ENCODE measurements around the gene ERAS. TPM values are rescaled to one million over a fixed set of nuclear protein-coding genes. Genes with fewer than 3 reads are reported as not detected.
"Not testable (repeated sequence)": the region's sequence is repeated elsewhere in the genome, so short reads cannot be mapped to it uniquely, and the experiment has no call there.

Gene ERAS
- total and polyA plus RNA-seq, 10 donors, result 0.08 to 0.79 (median 0.10) TPM; not detected in 7

DNA sequence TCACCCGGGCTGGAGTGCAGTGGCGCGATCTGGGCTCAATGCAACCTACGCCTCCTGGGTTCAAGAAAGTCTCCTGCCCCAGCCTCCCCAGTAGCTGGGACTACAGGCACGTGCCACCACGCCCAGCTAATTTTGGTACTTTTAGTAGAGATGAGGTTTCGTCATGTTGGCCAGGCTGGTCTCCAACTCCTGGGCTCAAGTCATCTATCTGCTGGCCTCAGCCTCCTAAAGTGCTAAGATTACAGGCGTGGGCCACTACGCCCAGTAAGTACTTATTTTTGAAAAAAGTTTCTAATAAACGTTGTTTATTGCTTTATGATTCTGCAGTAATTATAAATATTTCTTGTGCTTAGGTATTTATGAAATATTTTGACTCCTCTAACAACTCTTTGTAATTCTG lies 13.4 kb downstream of the ERAS start:
- H3K4me1 ChIP-seq, result peaks cover 0 to 8% (median 3%) of the 10 kb centered on the region in 6 donors
- 80 to 91% (median 90%) methylated on average over 8 to 10 of the region's 10 CpGs for WGBS, 5 donors
- no peak for DNase-seq
- H3K27ac ChIP-seq, result no peak overlapping the region
- H3K27me3 ChIP-seq (replicated peaks in 1 of 7), result peaks cover 0 to 21% (median 10%) of the 10 kb centered on the region in 7 donors
- TF ChIP-seq POLR2A (IDR thresholded peaks at IDR 0.05) (no peak), POLR2AphosphoS5 (IDR thresholded peaks at IDR 0.05) (no peak)
- TF ChIP-seq, protein P1, sequence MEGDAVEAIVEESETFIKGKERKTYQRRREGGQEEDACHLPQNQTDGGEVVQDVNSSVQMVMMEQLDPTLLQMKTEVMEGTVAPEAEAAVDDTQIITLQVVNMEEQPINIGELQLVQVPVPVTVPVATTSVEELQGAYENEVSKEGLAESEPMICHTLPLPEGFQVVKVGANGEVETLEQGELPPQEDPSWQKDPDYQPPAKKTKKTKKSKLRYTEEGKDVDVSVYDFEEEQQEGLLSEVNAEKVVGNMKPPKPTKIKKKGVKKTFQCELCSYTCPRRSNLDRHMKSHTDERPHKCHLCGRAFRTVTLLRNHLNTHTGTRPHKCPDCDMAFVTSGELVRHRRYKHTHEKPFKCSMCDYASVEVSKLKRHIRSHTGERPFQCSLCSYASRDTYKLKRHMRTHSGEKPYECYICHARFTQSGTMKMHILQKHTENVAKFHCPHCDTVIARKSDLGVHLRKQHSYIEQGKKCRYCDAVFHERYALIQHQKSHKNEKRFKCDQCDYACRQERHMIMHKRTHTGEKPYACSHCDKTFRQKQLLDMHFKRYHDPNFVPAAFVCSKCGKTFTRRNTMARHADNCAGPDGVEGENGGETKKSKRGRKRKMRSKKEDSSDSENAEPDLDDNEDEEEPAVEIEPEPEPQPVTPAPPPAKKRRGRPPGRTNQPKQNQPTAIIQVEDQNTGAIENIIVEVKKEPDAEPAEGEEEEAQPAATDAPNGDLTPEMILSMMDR (IDR thresholded peaks at IDR 0.05 in 8 of 11, conservative IDR thresholded peaks at IDR 0.05 in 3 of 11), result no peak
- no peaks in the 10 kb centered on the region for H3K9me3 ChIP-seq
- intact Hi-C loops (cut with DNase I; ENCODE audit: low total_unique reads), result no loop called here
- no peak overlapping the region for H3K4me3 ChIP-seq
- no peaks in the 10 kb centered on the region for H3K36me3 ChIP-seq

DNA sequence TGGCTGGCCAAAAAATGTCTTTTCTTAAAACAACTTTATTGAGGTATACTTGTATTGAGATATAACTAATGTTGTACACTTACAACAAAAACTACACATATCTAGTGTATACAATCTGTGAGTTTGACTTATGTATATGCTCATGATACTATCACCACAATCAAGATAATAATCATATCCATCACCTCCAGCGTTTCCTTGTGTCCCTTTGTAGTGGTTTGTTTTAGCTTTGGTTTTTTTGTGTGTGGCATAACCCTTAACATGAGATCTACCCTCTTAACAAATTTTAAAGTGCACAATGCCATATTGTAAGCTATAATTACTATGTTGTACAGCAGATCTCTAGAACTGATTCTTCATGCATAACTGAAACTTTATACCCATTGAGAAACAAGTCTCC lies 22.5 kb downstream of the ERAS start:
- Histone ChIP-seq H3K9me3 (peaks cover 0 to 7% (median 0%) of the 10 kb centered on the region in 8 donors), H3K27ac (no peak overlapping the region), H3K4me3 (no peak overlapping the region), H3K36me3 (no peaks in the 10 kb centered on the region), H3K4me1 (no peaks in the 10 kb centered on the region), H3K27me3 (replicated peaks in 1 of 7) (peaks cover 0 to 10% (median 0%) of the 10 kb centered on the region in 7 donors)
- 43 to 57% (median 56%) methylated on average over 1 of the region's 1 CpG for WGBS, 5 donors
- intact Hi-C loops (cut with DNase I; ENCODE audit: low total_unique reads), result no loop called here
- TF ChIP-seq, protein P1 (IDR thresholded peaks at IDR 0.05 in 8 of 11, conservative IDR thresholded peaks at IDR 0.05 in 3 of 11), result no peak
- TF ChIP-seq POLR2AphosphoS5 (IDR thresholded peaks at IDR 0.05) (no peak), POLR2A (IDR thresholded peaks at IDR 0.05) (no peak)
- DNase-seq, result no peak

DNA sequence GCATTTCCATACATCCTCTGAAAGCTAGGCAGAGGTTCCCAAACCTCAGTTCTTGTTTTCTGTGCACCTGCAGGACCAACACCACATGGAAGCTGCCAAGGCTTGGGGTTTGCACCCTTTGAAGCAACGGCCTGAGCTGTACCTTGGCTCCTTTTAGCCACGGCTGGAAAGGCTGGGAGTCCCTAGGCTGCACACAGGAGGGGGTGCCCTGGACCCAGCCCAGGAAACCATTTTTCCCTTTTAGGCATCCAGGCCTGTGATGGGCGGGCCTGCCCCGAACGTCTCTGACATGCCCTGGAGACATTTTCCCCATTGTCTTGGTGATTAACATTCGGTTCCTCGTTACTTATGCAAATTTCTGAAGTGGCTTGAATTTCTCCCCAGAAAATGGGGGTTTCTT lies 26.5 kb downstream of the ERAS start:
- intact Hi-C loops (cut with DNase I; ENCODE audit: low total_unique reads), result no loop called here
- Histone ChIP-seq H3K36me3 (no peaks in the 10 kb centered on the region), H3K27me3 (replicated peaks in 1 of 7) (peaks cover 0 to 10% (median 0%) of the 10 kb centered on the region in 7 donors), H3K4me3 (no peak overlapping the region), H3K9me3 (peaks cover 0 to 7% (median 0%) of the 10 kb centered on the region in 8 donors), H3K4me1 (no peaks in the 10 kb centered on the region), H3K27ac (no peak overlapping the region)
- no peak for DNase-seq
- 72 to 83% (median 76%) methylated on average over 6 to 7 of the region's 7 CpGs for WGBS, 5 donors
- TF ChIP-seq, protein P1 (IDR thresholded peaks at IDR 0.05 in 8 of 11, conservative IDR thresholded peaks at IDR 0.05 in 3 of 11), result no peak
- TF ChIP-seq POLR2AphosphoS5 (IDR thresholded peaks at IDR 0.05) (no peak), POLR2A (IDR thresholded peaks at IDR 0.05) (no peak)

DNA sequence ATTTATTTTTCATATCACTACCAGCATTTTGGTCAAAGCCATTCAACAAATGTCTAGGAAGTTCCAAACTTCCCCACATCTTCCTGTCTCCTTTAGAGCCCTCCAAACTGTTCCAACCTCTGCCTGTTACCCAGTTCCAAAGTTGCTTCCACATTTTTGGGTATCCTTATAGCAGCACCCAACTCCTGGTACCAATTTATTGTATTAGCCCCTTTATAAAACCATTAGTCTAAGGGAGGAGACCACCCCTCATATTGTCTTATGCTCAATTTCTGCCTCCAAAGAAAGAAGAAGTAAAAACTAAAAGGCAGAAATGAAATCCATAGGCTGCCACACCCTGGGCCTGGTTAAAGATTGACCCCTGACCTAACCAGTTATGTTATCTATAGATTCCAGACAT lies 27.2 kb downstream of the ERAS start:
- DNase-seq; H3K9me3 ChIP-seq; H3K4me1 ChIP-seq; H3K4me3 ChIP-seq; H3K36me3 ChIP-seq; H3K27me3 ChIP-seq (replicated peaks in 1 of 7); H3K27ac ChIP-seq; intact Hi-C loops (cut with DNase I; ENCODE audit: low total_unique reads): not testable (repeated sequence)

DNA sequence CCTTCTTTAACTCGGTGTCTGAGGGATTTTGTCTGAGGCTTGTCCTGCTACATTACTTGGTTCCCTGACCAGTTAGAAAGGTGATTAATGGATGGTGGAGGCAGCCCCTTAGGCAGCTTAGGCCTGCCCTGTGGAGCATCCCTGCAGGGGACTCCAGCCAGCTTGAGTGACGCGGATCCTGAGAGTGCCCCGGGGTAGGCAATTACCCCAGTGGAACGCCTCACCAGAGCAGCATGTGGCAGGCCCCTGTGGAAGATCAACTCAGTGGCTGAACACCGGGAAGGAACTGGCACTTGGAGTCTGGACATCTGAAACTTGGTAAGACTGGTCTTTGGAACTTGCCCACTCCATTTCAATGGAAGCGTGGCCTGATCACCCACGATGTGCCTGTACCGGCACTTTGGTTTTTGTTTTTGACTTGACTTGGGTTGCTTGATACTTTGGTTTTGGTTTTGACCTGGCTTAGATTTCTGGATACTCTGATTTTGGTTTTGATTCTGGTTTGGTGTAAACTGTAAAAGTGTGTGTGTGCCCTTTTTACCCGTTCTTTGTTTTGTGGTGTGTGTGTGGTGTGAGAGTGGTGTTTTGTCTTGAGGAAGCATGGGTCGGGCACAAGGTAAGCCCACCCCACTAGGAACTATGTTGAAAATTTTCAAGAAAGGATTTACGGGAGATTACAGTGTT lies 27.9 kb downstream of the ERAS start:
- WGBS, 5 donors, result 87 to 93% (median 90%) methylated on average over 7 to 12 of the region's 12 CpGs
- H3K36me3 ChIP-seq; H3K27ac ChIP-seq; H3K4me3 ChIP-seq; DNase-seq; H3K4me1 ChIP-seq; H3K9me3 ChIP-seq; H3K27me3 ChIP-seq (replicated peaks in 1 of 7); intact Hi-C loops (cut with DNase I; ENCODE audit: low total_unique reads): not testable (repeated sequence)
